ENCODE measurements around the gene IFIT1B.

IFIT1B gene

DNA sequence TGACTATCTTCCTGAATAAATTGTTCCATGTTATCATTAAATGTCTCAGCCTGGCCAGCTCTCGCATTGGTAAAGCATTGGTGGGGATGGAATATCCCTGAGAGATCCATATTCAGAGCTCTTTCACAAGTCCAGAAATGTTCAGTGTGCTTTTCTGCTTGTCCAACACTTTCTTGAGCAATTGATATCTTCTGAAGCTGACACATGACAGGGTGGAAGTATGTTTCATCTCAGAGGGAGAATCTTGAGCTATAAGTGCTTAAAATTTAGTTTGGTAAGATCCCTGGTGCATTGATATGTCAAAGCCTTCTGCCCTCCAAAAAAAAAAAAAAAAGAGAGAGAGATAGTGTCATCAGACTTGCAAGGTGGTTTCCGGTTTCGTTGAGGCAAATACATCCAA, 42.6 kb upstream of the IFIT1B start:
- Histone ChIP-seq H3K4me1 (ENCODE audit: control extremely low read depth in 1 of 4, control insufficient read depth in 4 of 4, insufficient read depth in 4 of 4, low read length in 3 of 4) (peaks cover 21 to 39% (median 27%) of the 10 kb centered on the region in 4 experiments), H3K9me3 (ENCODE audit: control extremely low read depth in 1 of 5, control insufficient read depth in 4 of 5, insufficient read depth in 2 of 5, low read depth in 1 of 5, low read length in 4 of 5) (no peaks in the 10 kb centered on the region), H3K36me3 (ENCODE audit: control insufficient read depth in 4 of 4, insufficient read depth in 4 of 4, low read length in 3 of 4) (peaks cover 10 to 24% (median 14%) of the 10 kb centered on the region in 4 experiments), H3K27me3 (replicated peaks in 2 of 5; ENCODE audit: control insufficient read depth in 4 of 5, insufficient read depth in 5 of 5, low read length in 4 of 5) (no peaks in the 10 kb centered on the region), H3K4me3 (ENCODE audit: control insufficient read depth in 1 of 7, extremely low read depth in 1 of 7, insufficient read depth in 4 of 7, low read depth in 2 of 7, low read length in 6 of 7) (no peak overlapping the region), H3K27ac (ENCODE audit: insufficient read depth in 1 of 2, low read depth in 1 of 2, low read length in 2 of 2, poor library complexity in 1 of 2, severe bottlenecking in 2 of 2) (no peak overlapping the region)
- CTCF ChIA-PET, result no interaction called here
- DNase-seq, result no peak
- POLR2A ChIA-PET, result no interaction called here
- WGBS (ENCODE audit: insufficient coverage), result 100% methylated on average over 1 of the region's 3 CpGs

DNA sequence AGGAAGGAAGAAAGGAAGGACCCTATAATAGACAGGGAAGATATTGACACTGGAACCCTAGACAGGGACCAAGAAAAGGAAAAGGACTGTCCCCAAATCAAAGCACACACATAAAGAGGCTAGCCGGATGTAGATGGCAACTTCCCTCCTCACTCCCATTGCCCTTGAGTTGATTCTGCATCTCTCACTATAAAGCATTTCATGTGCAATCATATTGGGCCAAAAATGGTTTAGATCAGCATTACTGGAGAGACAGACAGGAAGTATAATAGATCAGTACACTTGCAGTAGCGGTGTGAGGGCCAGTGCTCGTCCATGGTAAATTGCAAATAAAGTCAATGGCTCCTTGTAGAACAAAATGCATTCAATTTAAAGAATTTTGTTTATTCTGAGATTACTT, 41.6 kb upstream of the IFIT1B start:
- Histone ChIP-seq H3K9me3 (ENCODE audit: control extremely low read depth in 1 of 5, control insufficient read depth in 4 of 5, insufficient read depth in 2 of 5, low read depth in 1 of 5, low read length in 4 of 5) (no peaks in the 10 kb centered on the region), H3K4me1 (ENCODE audit: control extremely low read depth in 1 of 4, control insufficient read depth in 4 of 4, insufficient read depth in 4 of 4, low read length in 3 of 4) (peaks cover 18 to 28% (median 22%) of the 10 kb centered on the region in 4 experiments), H3K27me3 (replicated peaks in 2 of 5; ENCODE audit: control insufficient read depth in 4 of 5, insufficient read depth in 5 of 5, low read length in 4 of 5) (no peaks in the 10 kb centered on the region), H3K4me3 (ENCODE audit: control insufficient read depth in 1 of 7, extremely low read depth in 1 of 7, insufficient read depth in 4 of 7, low read depth in 2 of 7, low read length in 6 of 7) (no peak overlapping the region), H3K27ac (ENCODE audit: insufficient read depth in 1 of 2, low read depth in 1 of 2, low read length in 2 of 2, poor library complexity in 1 of 2, severe bottlenecking in 2 of 2) (no peak overlapping the region), H3K36me3 (ENCODE audit: control insufficient read depth in 4 of 4, insufficient read depth in 4 of 4, low read length in 3 of 4) (peaks cover 10 to 26% (median 14%) of the 10 kb centered on the region in 4 experiments)
- no peak for DNase-seq
- 93% methylated on average over 2 of the region's 3 CpGs for WGBS (ENCODE audit: insufficient coverage)
- POLR2A ChIA-PET, result no interaction called here
- CTCF ChIA-PET, result no interaction called here

DNA sequence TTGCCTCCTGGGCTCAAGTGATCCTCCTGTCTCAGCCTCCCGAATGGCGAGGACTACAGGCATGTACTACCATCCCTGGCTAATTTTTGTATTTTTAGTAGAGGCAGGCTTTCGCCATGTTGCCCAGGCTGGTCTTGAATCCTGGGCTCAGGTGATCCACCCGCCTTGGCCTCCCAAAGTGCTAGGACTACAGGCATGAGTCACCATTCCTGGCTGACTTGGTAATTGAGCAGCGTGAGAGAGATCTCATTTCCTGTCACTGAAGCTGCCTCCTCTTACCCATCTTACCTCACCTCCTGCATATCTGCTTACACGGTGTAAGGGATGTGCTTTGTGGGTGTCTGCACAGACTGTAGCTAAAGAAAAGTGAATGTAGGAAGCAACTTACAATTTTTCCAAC, 40.4 kb upstream of the IFIT1B start:
- Histone ChIP-seq H3K36me3 (ENCODE audit: control insufficient read depth in 4 of 4, insufficient read depth in 4 of 4, low read length in 3 of 4) (peaks cover 10 to 26% (median 14%) of the 10 kb centered on the region in 4 experiments), H3K27me3 (replicated peaks in 2 of 5; ENCODE audit: control insufficient read depth in 4 of 5, insufficient read depth in 5 of 5, low read length in 4 of 5) (no peaks in the 10 kb centered on the region), H3K4me1 (ENCODE audit: control extremely low read depth in 1 of 4, control insufficient read depth in 4 of 4, insufficient read depth in 4 of 4, low read length in 3 of 4) (peaks cover 13 to 18% (median 17%) of the 10 kb centered on the region in 4 experiments), H3K4me3 (ENCODE audit: control insufficient read depth in 1 of 7, extremely low read depth in 1 of 7, insufficient read depth in 4 of 7, low read depth in 2 of 7, low read length in 6 of 7) (no peak overlapping the region), H3K9me3 (ENCODE audit: control extremely low read depth in 1 of 5, control insufficient read depth in 4 of 5, insufficient read depth in 2 of 5, low read depth in 1 of 5, low read length in 4 of 5) (no peaks in the 10 kb centered on the region), H3K27ac (ENCODE audit: insufficient read depth in 1 of 2, low read depth in 1 of 2, low read length in 2 of 2, poor library complexity in 1 of 2, severe bottlenecking in 2 of 2) (no peak overlapping the region)
- no peak for DNase-seq
- CTCF ChIA-PET, result interaction anchor here (1.3 to 1.4 kb wide), 3 partner anchors 28 to 35 kb away, joined by 3 read pairs; no protein-coding TSS in a partner anchor
- 98% methylated on average over 4 of the region's 6 CpGs for WGBS (ENCODE audit: insufficient coverage)
- POLR2A ChIA-PET, result no interaction called here

DNA sequence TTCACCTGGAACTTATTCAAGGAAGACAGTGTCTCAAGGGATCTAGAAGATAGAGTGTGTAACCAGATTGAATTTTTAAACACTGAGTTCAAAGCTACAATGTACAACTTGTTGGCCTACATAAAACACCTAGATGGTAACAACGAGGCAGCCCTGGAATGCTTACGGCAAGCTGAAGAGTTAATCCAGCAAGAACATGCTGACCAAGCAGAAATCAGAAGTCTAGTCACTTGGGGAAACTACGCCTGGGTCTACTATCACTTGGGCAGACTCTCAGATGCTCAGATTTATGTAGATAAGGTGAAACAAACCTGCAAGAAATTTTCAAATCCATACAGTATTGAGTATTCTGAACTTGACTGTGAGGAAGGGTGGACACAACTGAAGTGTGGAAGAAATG, 39.1 kb upstream of the IFIT1B start:
- POLR2A ChIA-PET, result no interaction called here
- no peak for DNase-seq
- H3K4me1 ChIP-seq (ENCODE audit: control extremely low read depth in 1 of 4, control insufficient read depth in 4 of 4, insufficient read depth in 4 of 4, low read length in 3 of 4), result peaks cover 1 to 6% (median 5%) of the 10 kb centered on the region in 4 experiments
- H3K27ac ChIP-seq (ENCODE audit: insufficient read depth in 1 of 2, low read depth in 1 of 2, low read length in 2 of 2, poor library complexity in 1 of 2, severe bottlenecking in 2 of 2), result no peak overlapping the region
- H3K27me3 ChIP-seq (replicated peaks in 2 of 5; ENCODE audit: control insufficient read depth in 4 of 5, insufficient read depth in 5 of 5, low read length in 4 of 5), result no peaks in the 10 kb centered on the region
- H3K9me3 ChIP-seq (ENCODE audit: control extremely low read depth in 1 of 5, control insufficient read depth in 4 of 5, insufficient read depth in 2 of 5, low read depth in 1 of 5, low read length in 4 of 5), result no peaks in the 10 kb centered on the region
- WGBS (ENCODE audit: insufficient coverage), result 100% methylated on average over 2 of the region's 3 CpGs
- CTCF ChIA-PET, result interaction anchor here (1.3 to 1.6 kb wide), 2 partner anchors 9 to 30 kb away, joined by 4 read pairs; no protein-coding TSS in a partner anchor
- peaks cover 10 to 26% (median 14%) of the 10 kb centered on the region in 4 experiments for H3K36me3 ChIP-seq (ENCODE audit: control insufficient read depth in 4 of 4, insufficient read depth in 4 of 4, low read length in 3 of 4)
- no peak overlapping the region for H3K4me3 ChIP-seq (ENCODE audit: control insufficient read depth in 1 of 7, extremely low read depth in 1 of 7, insufficient read depth in 4 of 7, low read depth in 2 of 7, low read length in 6 of 7)

DNA sequence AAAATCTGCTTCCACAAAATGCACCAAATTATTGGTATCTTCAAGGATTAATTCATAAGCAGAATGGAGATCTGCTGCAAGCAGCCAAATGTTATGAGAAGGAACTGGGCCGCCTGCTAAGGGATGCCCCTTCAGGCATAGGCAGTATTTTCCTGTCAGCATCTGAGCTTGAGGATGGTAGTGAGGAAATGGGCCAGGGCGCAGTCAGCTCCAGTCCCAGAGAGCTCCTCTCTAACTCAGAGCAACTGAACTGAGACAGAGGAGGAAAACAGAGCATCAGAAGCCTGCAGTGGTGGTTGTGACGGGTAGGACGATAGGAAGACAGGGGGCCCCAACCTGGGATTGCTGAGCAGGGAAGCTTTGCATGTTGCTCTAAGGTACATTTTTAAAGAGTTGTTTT, 38.0 kb upstream of the IFIT1B start:
- Histone ChIP-seq H3K4me3 (ENCODE audit: control insufficient read depth in 1 of 7, extremely low read depth in 1 of 7, insufficient read depth in 4 of 7, low read depth in 2 of 7, low read length in 6 of 7) (no peak overlapping the region), H3K4me1 (ENCODE audit: control extremely low read depth in 1 of 4, control insufficient read depth in 4 of 4, insufficient read depth in 4 of 4, low read length in 3 of 4) (no peaks in the 10 kb centered on the region), H3K36me3 (ENCODE audit: control insufficient read depth in 4 of 4, insufficient read depth in 4 of 4, low read length in 3 of 4) (peaks cover 10 to 26% (median 14%) of the 10 kb centered on the region in 4 experiments), H3K27me3 (replicated peaks in 2 of 5; ENCODE audit: control insufficient read depth in 4 of 5, insufficient read depth in 5 of 5, low read length in 4 of 5) (no peaks in the 10 kb centered on the region), H3K27ac (ENCODE audit: insufficient read depth in 1 of 2, low read depth in 1 of 2, low read length in 2 of 2, poor library complexity in 1 of 2, severe bottlenecking in 2 of 2) (no peak overlapping the region), H3K9me3 (ENCODE audit: control extremely low read depth in 1 of 5, control insufficient read depth in 4 of 5, insufficient read depth in 2 of 5, low read depth in 1 of 5, low read length in 4 of 5) (no peaks in the 10 kb centered on the region)
- ChIA-PET CTCF (interaction anchor here (1.3 to 1.6 kb wide), 2 partner anchors 10 to 29 kb away, joined by 4 read pairs; no protein-coding TSS in a partner anchor), POLR2A (no interaction called here)
- WGBS (ENCODE audit: insufficient coverage), result 100% methylated on average over 2 of the region's 4 CpGs
- DNase-seq, result no peak

DNA sequence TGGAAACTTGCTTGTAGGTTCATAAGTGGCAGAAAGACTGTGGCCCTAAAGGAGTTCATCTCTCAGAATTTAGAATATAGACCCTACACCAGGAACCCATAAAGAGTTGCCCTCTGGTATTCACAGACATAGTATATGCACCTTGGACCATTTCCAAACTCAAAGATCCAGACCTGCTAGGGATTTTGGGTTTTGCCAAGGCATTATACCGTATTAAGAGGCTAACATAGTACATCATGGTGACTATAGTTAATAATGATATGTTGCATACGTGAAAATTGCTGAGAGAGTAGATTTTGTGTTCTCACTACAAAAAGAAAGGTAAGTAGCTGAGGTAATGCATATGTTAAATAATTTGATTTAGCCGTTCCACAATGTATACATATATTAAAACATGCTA, 36.2 kb upstream of the IFIT1B start:
- no peaks in the 10 kb centered on the region for H3K9me3 ChIP-seq (ENCODE audit: control extremely low read depth in 1 of 5, control insufficient read depth in 4 of 5, insufficient read depth in 2 of 5, low read depth in 1 of 5, low read length in 4 of 5)
- WGBS (ENCODE audit: insufficient coverage), result 100% methylated on average over 1 of the region's 3 CpGs
- POLR2A ChIA-PET, result no interaction called here
- H3K27ac ChIP-seq (ENCODE audit: insufficient read depth in 1 of 2, low read depth in 1 of 2, low read length in 2 of 2, poor library complexity in 1 of 2, severe bottlenecking in 2 of 2), result no peak overlapping the region
- H3K36me3 ChIP-seq (ENCODE audit: control insufficient read depth in 4 of 4, insufficient read depth in 4 of 4, low read length in 3 of 4), result peaks cover 10 to 26% (median 14%) of the 10 kb centered on the region in 4 experiments
- H3K4me1 ChIP-seq (ENCODE audit: control extremely low read depth in 1 of 4, control insufficient read depth in 4 of 4, insufficient read depth in 4 of 4, low read length in 3 of 4), result peaks cover 0 to 4% (median under 1%) of the 10 kb centered on the region in 4 experiments
- no peaks in the 10 kb centered on the region for H3K27me3 ChIP-seq (replicated peaks in 2 of 5; ENCODE audit: control insufficient read depth in 4 of 5, insufficient read depth in 5 of 5, low read length in 4 of 5)
- no peak overlapping the region for H3K4me3 ChIP-seq (ENCODE audit: control insufficient read depth in 1 of 7, extremely low read depth in 1 of 7, insufficient read depth in 4 of 7, low read depth in 2 of 7, low read length in 6 of 7)
- no peak for DNase-seq
- CTCF ChIA-PET, result interaction anchor here (1.0 to 1.3 kb wide), 3 partner anchors 17 to 40 kb away, joined by 3 to 4 read pairs (median 3); partner anchors contain the start of gene IFIT2

DNA sequence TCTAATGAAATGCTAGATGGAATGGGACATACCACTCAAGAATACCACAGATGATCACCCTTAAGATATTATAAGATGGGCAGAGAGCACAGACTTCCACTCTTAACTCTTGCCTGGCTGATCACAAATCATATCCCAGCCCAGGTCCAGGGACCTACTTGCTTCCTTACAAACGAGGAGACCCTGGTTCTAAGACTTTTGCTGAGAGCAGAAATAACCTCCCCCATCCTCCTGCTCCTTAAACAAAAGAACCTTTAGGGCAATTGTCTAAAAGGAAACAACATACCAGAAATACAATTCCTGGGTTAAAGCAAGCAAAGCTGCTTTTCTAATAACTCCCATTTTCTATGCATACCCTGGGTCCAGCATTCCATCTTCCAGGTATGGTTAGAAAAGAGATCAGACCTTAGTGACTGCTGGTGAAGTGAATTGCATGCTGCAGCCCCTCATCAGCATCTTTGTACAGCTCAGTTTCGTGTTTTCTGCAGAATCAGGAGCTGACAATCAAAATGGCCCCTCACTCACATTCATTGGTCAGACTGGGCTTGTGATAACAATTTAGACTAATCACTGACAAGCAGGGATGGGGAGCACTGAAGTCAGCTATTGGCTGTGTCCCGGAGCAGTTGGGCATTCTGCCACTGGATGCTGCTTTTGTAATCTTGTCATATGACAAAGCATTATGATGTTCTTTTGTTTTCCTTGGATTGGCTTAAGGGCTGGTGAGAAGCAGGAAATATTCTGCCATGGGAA, 35.5 kb upstream of the IFIT1B start:
- H3K4me1 ChIP-seq (ENCODE audit: control extremely low read depth in 1 of 4, control insufficient read depth in 4 of 4, insufficient read depth in 4 of 4, low read length in 3 of 4), result peaks cover 0 to 6% (median 2%) of the 10 kb centered on the region in 4 experiments
- no peak for DNase-seq
- ChIA-PET CTCF (interaction anchor here (1.3 kb wide), 1 partner anchor 40 kb away, joined by 4 read pairs; the partner anchor contains the start of gene IFIT2), POLR2A (no interaction called here)
- H3K4me3 ChIP-seq (ENCODE audit: control insufficient read depth in 1 of 7, extremely low read depth in 1 of 7, insufficient read depth in 4 of 7, low read depth in 2 of 7, low read length in 6 of 7), result no peak overlapping the region
- H3K27me3 ChIP-seq (replicated peaks in 2 of 5; ENCODE audit: control insufficient read depth in 4 of 5, insufficient read depth in 5 of 5, low read length in 4 of 5), result no peaks in the 10 kb centered on the region
- 100% methylated on average over 2 of the region's 3 CpGs for WGBS (ENCODE audit: insufficient coverage)
- no peaks in the 10 kb centered on the region for H3K9me3 ChIP-seq (ENCODE audit: control extremely low read depth in 1 of 5, control insufficient read depth in 4 of 5, insufficient read depth in 2 of 5, low read depth in 1 of 5, low read length in 4 of 5)
- H3K27ac ChIP-seq (ENCODE audit: insufficient read depth in 1 of 2, low read depth in 1 of 2, low read length in 2 of 2, poor library complexity in 1 of 2, severe bottlenecking in 2 of 2), result no peak overlapping the region
- peaks cover 10 to 25% (median 14%) of the 10 kb centered on the region in 4 experiments for H3K36me3 ChIP-seq (ENCODE audit: control insufficient read depth in 4 of 4, insufficient read depth in 4 of 4, low read length in 3 of 4)

All from common myeloid progenitor, CD34-positive (primary cell).